ENCODE measurements around the gene ANO7. TPM values are rescaled to one million over a fixed set of nuclear protein-coding genes. Genes with fewer than 3 reads are reported as not detected.

ANO7 gene
- total RNA-seq, 2 donors from 2014 or later, result 1.2 to 1.8 TPM

GRCh38 chr2:241258505-241259280, 70.2 kb downstream of the ANO7 start:
- ATAC-seq (no peak), DNase-seq (no peak)
- intact Hi-C loops (cut with DNase I), result no loop called here

GRCh38 chr2:241260911-241261310, 72.4 kb downstream of the ANO7 start:
- DNase-seq (no peak), ATAC-seq (no peak)
- intact Hi-C loops (cut with DNase I), result no loop called here

- intact Hi-C loops (cut with DNase I), result no loop called here
- DNase-seq (no peak), ATAC-seq (peak in 1 of 2 donors; percentile 14)
Measured at GRCh38 chr2:241261628-241262027, 73.2 kb downstream of the ANO7 start.

GRCh38 chr2:241263061-241263460, 74.6 kb downstream of the ANO7 start:
- intact Hi-C loops (cut with DNase I), result no loop called here
- DNase-seq, result no peak
- no peak for ATAC-seq

- DNase-seq (no peak), ATAC-seq (no peak)
- intact Hi-C loops (cut with DNase I), result no loop called here
Measured at GRCh38 chr2:241265506-241265905, 77.0 kb downstream of the ANO7 start.

- no peak for ATAC-seq
- DNase-seq, result no peak
- intact Hi-C loops (cut with DNase I), result no loop called here
Measured at GRCh38 chr2:241267249-241268067, 79.0 kb downstream of the ANO7 start.

GRCh38 chr2:241268306-241268705, 79.8 kb downstream of the ANO7 start:
- ATAC-seq (no peak), DNase-seq (no peak)
- intact Hi-C loops (cut with DNase I), result no loop called here

- no peak for ATAC-seq
- no peak for DNase-seq
- intact Hi-C loops (cut with DNase I), result no loop called here
Measured at GRCh38 chr2:241268716-241269445, 80.4 kb downstream of the ANO7 start.

GRCh38 chr2:241269707-241270520, 81.4 kb downstream of the ANO7 start:
- ATAC-seq, result no peak
- intact Hi-C loops (cut with DNase I), result no loop called here

GRCh38 chr2:241270531-241270930, 82.1 kb downstream of the ANO7 start:
- DNase-seq (no peak), ATAC-seq (no peak)
- intact Hi-C loops (cut with DNase I), result no loop called here

More at GRCh38 chr2:241269707-241270520, 81.4 kb downstream of the ANO7 start:
- no peak for DNase-seq

GRCh38 chr2:241271706-241272302, 83.3 kb downstream of the ANO7 start:
- intact Hi-C loops (cut with DNase I), result no loop called here
- peak; percentile 90 for DNase-seq
- ATAC-seq, result peak; percentile 84 to 93

GRCh38 chr2:241272303-241273209, 84.1 kb downstream of the ANO7 start:
- ATAC-seq (peak; percentile 84 to 91), DNase-seq (peak; percentile 87)
- intact Hi-C loops (cut with DNase I), result no loop called here

- intact Hi-C loops (cut with DNase I), result no loop called here
- ATAC-seq (no peak), DNase-seq (no peak)
Measured at GRCh38 chr2:241273210-241274020, 84.9 kb downstream of the ANO7 start.

GRCh38 chr2:241274127-241274526, 85.7 kb downstream of the ANO7 start:
- no peak for DNase-seq
- no peak for ATAC-seq
- intact Hi-C loops (cut with DNase I), result no loop called here

Measured in left cardiac atrium (tissue), 4 donors.